ENCODE results near the gene PLLP. TPM values are rescaled to one million over a fixed set of nuclear protein-coding genes. Genes with fewer than 3 reads are reported as not detected.

PLLP gene
- total RNA-seq, 1 donor from 2014 or later = 3.3 TPM

GRCh38 chr16:57251352-57251751 lies 33.1 kb downstream of the PLLP start:
- no peak for DNase-seq (ENCODE audit: low spot score)
- no peak for TF ChIP-seq CTCF (IDR thresholded peaks at IDR 0.05; ENCODE audit: unreplicated experiment)
- Mint-ChIP-seq H3K4me1 (ENCODE audit: unreplicated experiment) (no peaks in the 10 kb centered on the region), H3K27me3 (ENCODE audit: unreplicated experiment) (no peaks in the 10 kb centered on the region), H3K27ac (ENCODE audit: unreplicated experiment) (no peak overlapping the region), H3K4me3 (ENCODE audit: unreplicated experiment) (no peak overlapping the region), H3K9me3 (ENCODE audit: unreplicated experiment) (no peaks in the 10 kb centered on the region), H3K36me3 (ENCODE audit: low read depth, unreplicated experiment) (peaks cover 30% of the 10 kb centered on the region)

- H3K27ac Mint-ChIP-seq (ENCODE audit: unreplicated experiment) = no peak overlapping the region
- DNase-seq (ENCODE audit: low spot score) = peak; percentile 18
- TF ChIP-seq CTCF (IDR thresholded peaks at IDR 0.05; ENCODE audit: unreplicated experiment) = no peak
- H3K9me3 Mint-ChIP-seq (ENCODE audit: unreplicated experiment) = no peaks in the 10 kb centered on the region
- H3K4me1 Mint-ChIP-seq (ENCODE audit: unreplicated experiment) = peaks cover 5% of the 10 kb centered on the region
- H3K4me3 Mint-ChIP-seq (ENCODE audit: unreplicated experiment) = peak overlapping the region; percentile 80
- H3K36me3 Mint-ChIP-seq (ENCODE audit: low read depth, unreplicated experiment) = peaks cover 20% of the 10 kb centered on the region
- H3K27me3 Mint-ChIP-seq (ENCODE audit: unreplicated experiment) = peaks cover 7% of the 10 kb centered on the region
These were observed 38.9 kb downstream of the PLLP start for GRCh38 chr16:57245472-57246113.

GRCh38 chr16:57244767-57245471 lies 39.6 kb downstream of the PLLP start, which contains the start of gene ARL2BP:
Gene ARL2BP, plus strand, starts transcription at chr16:57245259. Its CDS starts 109 bp downstream, at chr16:57245368.
- H3K4me1 Mint-ChIP-seq (ENCODE audit: unreplicated experiment) = peaks cover 5% of the 10 kb centered on the region
- H3K4me3 Mint-ChIP-seq (ENCODE audit: unreplicated experiment) = peak within 1 kb of the TSS; percentile 91
- no peak for TF ChIP-seq CTCF (IDR thresholded peaks at IDR 0.05; ENCODE audit: unreplicated experiment)
- DNase-seq (ENCODE audit: low spot score) = peak; percentile 98
- no peaks in the 10 kb centered on the region for H3K9me3 Mint-ChIP-seq (ENCODE audit: unreplicated experiment)
- peak within 1 kb of the TSS; percentile 91 for H3K27ac Mint-ChIP-seq (ENCODE audit: unreplicated experiment)
- peaks cover 21% of the 10 kb centered on the region for H3K36me3 Mint-ChIP-seq (ENCODE audit: low read depth, unreplicated experiment)
- H3K27me3 Mint-ChIP-seq (ENCODE audit: unreplicated experiment) = peaks cover 8% of the 10 kb centered on the region

- Mint-ChIP-seq H3K4me1 (ENCODE audit: unreplicated experiment) (peaks cover 5% of the 10 kb centered on the region), H3K4me3 (ENCODE audit: unreplicated experiment) (peak overlapping the region; percentile 91), H3K36me3 (ENCODE audit: low read depth, unreplicated experiment) (peaks cover 17% of the 10 kb centered on the region), H3K27ac (ENCODE audit: unreplicated experiment) (peak overlapping the region; percentile 91), H3K9me3 (ENCODE audit: unreplicated experiment) (no peaks in the 10 kb centered on the region), H3K27me3 (ENCODE audit: unreplicated experiment) (peaks cover 8% of the 10 kb centered on the region)
- DNase-seq (ENCODE audit: low spot score) = no peak
- no peak for TF ChIP-seq CTCF (IDR thresholded peaks at IDR 0.05; ENCODE audit: unreplicated experiment)
These were observed 40.1 kb downstream of the PLLP start for GRCh38 chr16:57244463-57244766.

GRCh38 chr16:57242650-57243049 lies 41.8 kb downstream of the PLLP start:
- Mint-ChIP-seq H3K36me3 (ENCODE audit: low read depth, unreplicated experiment) (peaks cover 12% of the 10 kb centered on the region), H3K9me3 (ENCODE audit: unreplicated experiment) (no peaks in the 10 kb centered on the region), H3K27ac (ENCODE audit: unreplicated experiment) (no peak overlapping the region), H3K4me1 (ENCODE audit: unreplicated experiment) (peaks cover 5% of the 10 kb centered on the region), H3K27me3 (ENCODE audit: unreplicated experiment) (peaks cover 8% of the 10 kb centered on the region), H3K4me3 (ENCODE audit: unreplicated experiment) (no peak overlapping the region)
- DNase-seq (ENCODE audit: low spot score) = no peak
- no peak for TF ChIP-seq CTCF (IDR thresholded peaks at IDR 0.05; ENCODE audit: unreplicated experiment)

Measured in endothelial cell (in vitro differentiated cells).